Esophagus squamous epithelium (tissue), 5 donors: Measurements from ENCODE around the gene ALDH18A1. TPM values are rescaled to one million over a fixed set of nuclear protein-coding genes. Genes with fewer than 3 reads are reported as not detected.

Experiments used
- DNase-seq: peaks from one replicate; lab custom pipeline; 2025; lab: John Stamatoyannopoulos, UW
- H3K27ac ChIP-seq, 4 donors: fragments of 200-600 bp; sonication (generic); one replicate each; pipeline ENCODE4 v1.5.1; 2016 to 2019; ENCODE audit warnings: mild to moderate bottlenecking in 1 of 4
- H3K27me3 ChIP-seq, 4 donors: fragments of 200-600 bp; sonication (generic); 1 replicate in 3 of 4; 2 replicates in 1 of 4; pipeline versions ENCODE4 v1.5.1 to v1.6.0; 2017 to 2021; ENCODE audit warnings: antibody characterized with exemption in 1 of 4
- H3K36me3 ChIP-seq, 3 donors: fragments of 200-600 bp; sonication (generic); one replicate each; pipeline ENCODE4 v1.5.1; 2016 to 2019
- H3K4me1 ChIP-seq, 3 donors: fragments of 200-600 bp; sonication (generic); one replicate each; pipeline ENCODE4 v1.5.1; 2017 to 2019
- H3K4me3 ChIP-seq, 4 donors: fragments of 200-600 bp; sonication (generic); 1 replicate in 3 of 4; 2 replicates in 1 of 4; pipeline ENCODE4 v1.5.1; 2016 to 2019; ENCODE audit warnings: mild to moderate bottlenecking in 2 of 4, moderate library complexity in 1 of 4
- H3K9me3 ChIP-seq, 3 donors: fragments of 200-600 bp; sonication (generic); one replicate each; pipeline ENCODE4 v1.5.1; 2016 to 2019
- POLR2A ChIP-seq, 4 donors: fragments of 450-650 bp; IDR thresholded peaks; one replicate each; pipeline ENCODE4 v1.6.1; 2017; ENCODE audit warnings: antibody characterized with exemption in 4 of 4, mild to moderate bottlenecking in 4 of 4, moderate library complexity in 3 of 4
- WGBS, 2 donors: methylation state at CpG; one replicate each; pipeline ENCODE4 v1.1.5; 2018; 5-methylcytosine and 5-hydroxymethylcytosine counted together
- intact Hi-C: fragments of 100-400 bp; cut with DNase I; formaldehyde crosslinking; loops from one replicate; pipeline ENCODE4 v1.15.0; 2022
- total RNA-seq, 4 donors: library from RNA; depleted of rRNA; stranded (reverse); fragments of >200 nt; gene quantifications; one replicate each; pipeline ENCODE4 v1.1.0, GENCODE V29; 2016
- TF ChIP-seq, protein P1 (sequence below), 6 experiments: fragments of 450-650 bp in 4 of 6; fragments of 200-600 bp in 2 of 6; sonication (generic) in 2 of 6; IDR thresholded peaks; one replicate each; pipeline ENCODE4 v1.5.1; 2016 to 2019; ENCODE audit warnings: antibody characterized with exemption in 6 of 6, mild to moderate bottlenecking in 4 of 6, moderate library complexity in 4 of 6
- donor health status: DM: yes; HTN: yes; CAD: no.

The ALDH18A1 gene
- total RNA-seq, 4 donors from 2014 or later: 34.5 to 78.3 (median 47.4) TPM

DNA sequence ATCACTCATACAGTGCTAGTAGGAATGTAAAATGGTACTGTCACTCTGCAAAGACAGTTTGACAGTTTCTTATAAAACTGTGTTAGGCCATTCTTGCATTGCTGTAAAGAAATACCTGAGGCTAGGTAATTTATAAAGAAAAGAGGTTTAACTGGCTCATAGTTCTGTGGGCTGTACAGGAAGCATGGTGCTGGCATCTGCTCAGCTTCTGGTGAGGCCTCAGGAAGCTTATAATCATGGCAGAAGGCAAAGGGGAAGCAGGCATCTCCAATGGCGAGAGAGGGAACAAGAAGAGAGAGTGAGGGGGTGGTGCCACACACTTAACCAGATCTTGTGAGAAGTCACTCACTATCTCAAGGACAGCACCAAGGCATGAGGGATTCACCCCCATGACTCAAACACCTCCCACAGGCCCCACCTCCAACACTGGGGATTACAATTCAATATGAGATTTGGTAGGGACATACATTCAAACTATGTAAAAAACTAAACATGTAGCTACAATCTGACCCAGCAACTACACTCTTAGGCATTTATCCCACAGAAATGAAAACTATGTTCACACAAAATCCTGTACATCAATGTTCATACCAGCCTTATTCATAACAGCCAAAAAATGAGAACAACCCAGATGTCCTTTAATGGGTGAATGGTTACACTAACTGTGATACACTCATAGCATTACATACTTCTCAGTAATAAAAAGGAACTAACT is 5.0 kb downstream of the ALDH18A1 start:
- DNase-seq: no peak
- Histone ChIP-seq H3K9me3 (peaks cover 0 to 6% (median 0%) of the 10 kb centered on the region in 3 donors), H3K27ac (no peak overlapping the region), H3K4me3 (no peak overlapping the region), H3K36me3 (peaks cover 8 to 66% (median 9%) of the 10 kb centered on the region in 3 donors), H3K27me3 (no peaks in the 10 kb centered on the region), H3K4me1 (peaks cover 0 to 45% (median 0%) of the 10 kb centered on the region in 3 donors)
- intact Hi-C loops: no loop called here
- TF ChIP-seq POLR2A (IDR thresholded peaks at IDR 0.05): no peak
- TF ChIP-seq, protein P1, sequence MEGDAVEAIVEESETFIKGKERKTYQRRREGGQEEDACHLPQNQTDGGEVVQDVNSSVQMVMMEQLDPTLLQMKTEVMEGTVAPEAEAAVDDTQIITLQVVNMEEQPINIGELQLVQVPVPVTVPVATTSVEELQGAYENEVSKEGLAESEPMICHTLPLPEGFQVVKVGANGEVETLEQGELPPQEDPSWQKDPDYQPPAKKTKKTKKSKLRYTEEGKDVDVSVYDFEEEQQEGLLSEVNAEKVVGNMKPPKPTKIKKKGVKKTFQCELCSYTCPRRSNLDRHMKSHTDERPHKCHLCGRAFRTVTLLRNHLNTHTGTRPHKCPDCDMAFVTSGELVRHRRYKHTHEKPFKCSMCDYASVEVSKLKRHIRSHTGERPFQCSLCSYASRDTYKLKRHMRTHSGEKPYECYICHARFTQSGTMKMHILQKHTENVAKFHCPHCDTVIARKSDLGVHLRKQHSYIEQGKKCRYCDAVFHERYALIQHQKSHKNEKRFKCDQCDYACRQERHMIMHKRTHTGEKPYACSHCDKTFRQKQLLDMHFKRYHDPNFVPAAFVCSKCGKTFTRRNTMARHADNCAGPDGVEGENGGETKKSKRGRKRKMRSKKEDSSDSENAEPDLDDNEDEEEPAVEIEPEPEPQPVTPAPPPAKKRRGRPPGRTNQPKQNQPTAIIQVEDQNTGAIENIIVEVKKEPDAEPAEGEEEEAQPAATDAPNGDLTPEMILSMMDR (IDR thresholded peaks at IDR 0.05): no peak
- 80 to 91% methylated on average over 1 of the region's 1 CpG for WGBS, 2 donors

DNA sequence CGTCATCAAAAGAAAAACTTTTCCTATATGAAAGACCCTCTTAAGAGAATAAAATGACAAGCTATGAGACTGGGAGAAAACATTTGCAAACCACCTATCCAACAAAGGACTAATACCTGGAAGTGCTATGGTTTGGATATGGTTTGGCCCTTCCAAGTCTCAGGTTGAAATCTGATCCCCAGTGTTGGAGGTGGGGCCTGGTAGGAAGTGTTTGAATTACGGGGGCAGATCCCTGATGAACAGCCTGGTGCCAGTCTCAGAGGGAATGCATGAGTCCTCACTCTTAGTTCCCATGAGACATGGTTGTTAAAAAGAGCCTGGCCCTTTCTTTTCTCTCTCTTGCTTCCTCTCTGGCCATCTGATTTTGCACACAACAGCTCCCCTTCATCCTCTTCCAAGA is 6.3 kb downstream of the ALDH18A1 start:
- peaks cover 0 to 43% (median 0%) of the 10 kb centered on the region in 3 donors for H3K4me1 ChIP-seq
- H3K36me3 ChIP-seq: peaks cover 8 to 78% (median 9%) of the 10 kb centered on the region in 3 donors
- H3K27ac ChIP-seq: no peak overlapping the region
- TF ChIP-seq POLR2A (IDR thresholded peaks at IDR 0.05): no peak
- TF ChIP-seq, protein P1 (IDR thresholded peaks at IDR 0.05): no peak
- H3K27me3 ChIP-seq: no peaks in the 10 kb centered on the region
- no peak overlapping the region for H3K4me3 ChIP-seq
- H3K9me3 ChIP-seq: peaks cover 0 to 6% (median 0%) of the 10 kb centered on the region in 3 donors
- no peak for DNase-seq
- intact Hi-C loops: no loop called here
- WGBS, 2 donors: 73 to 78% methylated on average over 2 of the region's 2 CpGs

DNA sequence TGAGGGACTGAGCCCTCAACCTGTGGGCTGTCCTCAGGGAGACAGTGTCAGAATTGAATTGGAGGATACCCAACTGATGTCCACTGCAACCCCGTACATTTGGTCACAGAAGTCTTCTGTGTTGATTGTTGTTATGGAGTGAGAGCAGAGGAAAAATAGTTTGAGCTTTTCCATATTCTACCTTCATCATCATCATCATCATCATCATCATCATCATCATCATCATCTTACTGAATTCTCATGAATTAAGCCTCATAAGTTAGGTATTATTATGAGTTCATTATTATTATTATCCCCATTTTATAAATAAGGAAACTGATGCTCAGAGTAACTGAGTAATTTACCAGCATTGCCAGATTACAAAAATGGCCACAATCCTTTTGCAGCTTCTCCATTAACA is 8.4 kb downstream of the ALDH18A1 start:
- TF ChIP-seq, protein P1 (IDR thresholded peaks at IDR 0.05): no peak
- TF ChIP-seq POLR2A (IDR thresholded peaks at IDR 0.05): no peak
- Histone ChIP-seq H3K4me3 (no peak overlapping the region), H3K36me3 (peaks cover 8 to 86% (median 9%) of the 10 kb centered on the region in 3 donors), H3K27ac (no peak overlapping the region), H3K27me3 (no peaks in the 10 kb centered on the region), H3K9me3 (peaks cover 0 to 6% (median 0%) of the 10 kb centered on the region in 3 donors), H3K4me1 (peaks cover 0 to 24% (median 0%) of the 10 kb centered on the region in 3 donors)
- WGBS, 2 donors: 85 to 89% methylated on average over 1 of the region's 1 CpG
- DNase-seq: no peak
- intact Hi-C loops: no loop called here

DNA sequence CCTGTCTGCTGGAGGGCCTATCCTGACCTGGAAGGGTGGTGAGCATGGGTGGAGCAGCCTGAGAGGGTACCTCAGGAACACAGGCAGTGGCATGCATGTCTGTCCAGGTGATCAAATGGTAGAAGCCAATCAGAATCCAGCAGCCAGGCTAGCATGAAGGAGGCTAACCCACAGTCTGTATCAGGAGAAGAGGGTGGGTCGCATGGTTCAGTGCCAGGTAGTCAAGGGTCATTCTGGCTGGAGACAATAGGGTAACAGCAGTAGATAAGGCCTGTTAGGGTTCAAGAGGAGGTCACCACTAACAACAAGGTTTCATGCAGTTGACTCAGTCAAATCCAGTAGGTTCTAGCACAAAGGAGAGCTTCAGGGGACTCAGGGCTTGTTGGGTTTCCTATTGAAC is 10.4 kb downstream of the ALDH18A1 start:
- Histone ChIP-seq H3K27ac (no peak overlapping the region), H3K4me3 (no peak overlapping the region), H3K4me1 (peaks cover 0 to 24% (median 0%) of the 10 kb centered on the region in 3 donors), H3K27me3 (no peaks in the 10 kb centered on the region), H3K36me3 (peaks cover 6 to 86% (median 8%) of the 10 kb centered on the region in 3 donors), H3K9me3 (peaks cover 0 to under 1% (median 0%) of the 10 kb centered on the region in 3 donors)
- 88 to 100% methylated on average over 1 of the region's 1 CpG for WGBS, 2 donors
- DNase-seq: no peak
- TF ChIP-seq, protein P1 (IDR thresholded peaks at IDR 0.05): no peak
- no peak for TF ChIP-seq POLR2A (IDR thresholded peaks at IDR 0.05)
- intact Hi-C loops: no loop called here

DNA sequence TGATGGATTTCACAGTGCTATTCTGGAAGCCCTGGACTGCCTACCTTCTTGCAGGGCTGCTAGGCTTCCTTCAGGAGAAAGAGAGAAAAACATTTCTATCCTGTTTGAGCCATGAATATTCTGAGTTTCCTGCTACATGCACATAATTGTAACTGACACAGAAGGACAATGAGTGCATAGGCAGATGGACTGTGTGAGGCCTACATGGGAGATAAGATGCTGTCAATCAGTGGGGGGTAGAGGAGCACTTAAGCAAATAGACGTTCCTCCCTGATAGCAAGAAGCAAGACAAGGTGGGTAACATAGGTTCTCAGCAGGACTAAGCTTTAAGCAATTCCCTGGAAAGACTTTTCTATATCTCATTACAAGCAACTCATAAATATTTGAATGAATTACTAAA is 11.6 kb downstream of the ALDH18A1 start:
- H3K9me3 ChIP-seq: no peaks in the 10 kb centered on the region
- no peak for DNase-seq
- WGBS, 2 donors: 50 to 75% methylated on average over 1 of the region's 1 CpG
- no peak for TF ChIP-seq POLR2A (IDR thresholded peaks at IDR 0.05)
- TF ChIP-seq, protein P1 (IDR thresholded peaks at IDR 0.05): no peak
- peaks cover 11 to 86% (median 13%) of the 10 kb centered on the region in 3 donors for H3K36me3 ChIP-seq
- no peak overlapping the region for H3K27ac ChIP-seq
- H3K27me3 ChIP-seq: no peaks in the 10 kb centered on the region
- H3K4me3 ChIP-seq: no peak overlapping the region
- peaks cover 0 to 24% (median 0%) of the 10 kb centered on the region in 3 donors for H3K4me1 ChIP-seq
- intact Hi-C loops: no loop called here
